Central memory CD4-positive, alpha-beta T cell (primary cell): ENCODE measurements around the gene CPXCR1.
"Not testable (repeated sequence)": the region's sequence is repeated elsewhere in the genome, so short reads cannot be mapped to it uniquely, and the experiment has no call there.

Source experiments
- DNase-seq: peaks from one replicate; pipeline ENCODE4 v3.0.0; 2022
- total RNA-seq, 3 experiments: gene quantifications; one replicate each; lab custom pipeline; 2026; lab: John Stamatoyannopoulos, UW

CPXCR1 gene
- 0 reads per million in 3 experiments for total RNA-seq

- no peak for DNase-seq
Observed at GRCh38 chrX:88746925-88747324, at the start of gene CPXCR1. Gene CPXCR1 (plus strand): TSS chrX:88747225. CDS start chrX:88753415, 6,190 bp downstream.

- DNase-seq: no peak
Observed at GRCh38 chrX:88735835-88736234, 11.2 kb upstream of the CPXCR1 start.

- not testable (repeated sequence) for DNase-seq
Observed at GRCh38 chrX:88746215-88746614, 810 bp upstream of the CPXCR1 start.

GRCh38 chrX:88752339-88752738 is 5.3 kb downstream of the CPXCR1 start:
- DNase-seq: not testable (repeated sequence)

- no peak for DNase-seq
Observed at GRCh38 chrX:88789825-88790224, 42.8 kb downstream of the CPXCR1 start.
